NT2/D1 (cell line): ENCODE results near the gene YBX2.

Experiments
- YY1 ChIP-seq: IDR thresholded peaks from 2 replicates; pipeline ENCODE4 v1.6.1; 2011; ENCODE audit not compliant: insufficient read length, insufficient read depth
- ZNF274 ChIP-seq: IDR thresholded peaks from 2 replicates; pipeline ENCODE4 v1.6.1; 2011; ENCODE audit warnings: mild to moderate bottlenecking, low read depth, low read length

- TF ChIP-seq ZNF274 = no peak
- TF ChIP-seq YY1 = no peak
Observed at GRCh38 chr17:7248796-7249195, 45.6 kb downstream of the YBX2 start.
